GM23338 (cell line): Measurements from ENCODE around the gene DMRT2. TPM values are rescaled to one million over a fixed set of nuclear protein-coding genes. Genes with fewer than 3 reads are reported as not detected.
A peak's percentile ranks its signal among the peaks of the same experiment; 100 is the strongest.

ENCODE experiments used
- ATAC-seq: fragments of 200-7000 bp; cut with Tn5 transposase; 3 replicates; pipeline ENCODE4 v1.9.1; 2020
- DNase-seq: peaks from one replicate; pipeline ENCODE4 v3.0.0-alpha.2; 2015; ENCODE audit warnings: low spot score
- H2AFZ ChIP-seq: fragments of 200-600 bp; sonication (generic); 2 replicates; pipeline ENCODE4 v1.8.0; 2016; ENCODE audit warnings: antibody characterized with exemption, mild to moderate bottlenecking, moderate library complexity
- H3F3A ChIP-seq: fragments of 200-600 bp; sonication (generic); replicated peaks from 2 replicates; pipeline ENCODE4 v1.8.0; 2017; ENCODE audit warnings: antibody characterized with exemption, mixed run types, low read depth
- H3K27ac ChIP-seq: fragments of 200-600 bp; sonication (generic); 2 replicates; pipeline ENCODE4 v1.6.1; 2016; ENCODE audit warnings: low read depth
- H3K27me3 ChIP-seq: fragments of 200-600 bp; sonication (generic); 2 replicates; pipeline ENCODE4 v1.8.0; 2016; ENCODE audit warnings: mild to moderate bottlenecking, mixed run types, moderate library complexity; ENCODE audit not compliant: insufficient read depth
- H3K36me3 ChIP-seq: fragments of 200-600 bp; sonication (generic); 2 replicates; pipeline ENCODE4 v1.8.0; 2016; ENCODE audit warnings: mild to moderate bottlenecking; ENCODE audit not compliant: insufficient read depth
- H3K4me1 ChIP-seq: fragments of 200-600 bp; sonication (generic); 2 replicates; pipeline ENCODE4 v1.8.0; 2016; ENCODE audit warnings: mild to moderate bottlenecking, moderate library complexity; ENCODE audit not compliant: insufficient read depth
- H3K4me2 ChIP-seq: fragments of 200-600 bp; sonication (generic); 2 replicates; pipeline ENCODE4 v1.7.1; 2017; ENCODE audit warnings: mixed run types
- H3K4me3 ChIP-seq: fragments of 200-600 bp; sonication (generic); 2 replicates; pipeline ENCODE4 v1.6.1; 2016; ENCODE audit warnings: mixed run types
- H3K79me2 ChIP-seq: fragments of 200-600 bp; sonication (generic); replicated peaks from 2 replicates; pipeline ENCODE4 v1.8.0; 2017; ENCODE audit warnings: mild to moderate bottlenecking; ENCODE audit not compliant: insufficient read depth
- H3K9me2 ChIP-seq: fragments of 200-600 bp; sonication (generic); 2 replicates; pipeline ENCODE4 v1.8.0; 2017; ENCODE audit not compliant: insufficient read depth
- H4K20me1 ChIP-seq: fragments of 200-600 bp; sonication (generic); replicated peaks from 2 replicates; pipeline ENCODE4 v1.8.0; 2017; ENCODE audit warnings: mild to moderate bottlenecking; ENCODE audit not compliant: insufficient read depth
- H3K27ac Mint-ChIP-seq: 2 replicates; pipeline ENCODE4 v1.8.0; 2020; ENCODE audit warnings: inconsistent platforms, mild to moderate bottlenecking, moderate library complexity, mixed read lengths
- H3K27me3 Mint-ChIP-seq: 3 replicates; pipeline ENCODE4 v1.8.0; 2022; ENCODE audit warnings: low read depth, mild to moderate bottlenecking, moderate library complexity, mixed read lengths, inconsistent platforms; ENCODE audit not compliant: insufficient read depth, poor library complexity
- H3K36me3 Mint-ChIP-seq: 3 replicates; pipeline ENCODE4 v1.8.0; 2021; ENCODE audit warnings: low read depth, mild to moderate bottlenecking, inconsistent platforms, moderate library complexity, mixed read lengths
- H3K4me1 Mint-ChIP-seq: 3 replicates; pipeline ENCODE4 v1.8.0; 2020; ENCODE audit warnings: mild to moderate bottlenecking, inconsistent platforms, mixed read lengths
- H3K4me3 Mint-ChIP-seq: 3 replicates; pipeline ENCODE4 v1.8.0; 2021; ENCODE audit warnings: moderate library complexity, mild to moderate bottlenecking, inconsistent platforms, mixed read lengths
- H3K9me3 Mint-ChIP-seq: 3 replicates; pipeline ENCODE4 v1.8.0; 2020; ENCODE audit warnings: moderate library complexity, mild to moderate bottlenecking, inconsistent platforms, mixed read lengths
- CREB1 ChIP-seq: fragments of 250-450 bp; sonication (Bioruptor Pico); IDR thresholded peaks from 2 replicates; pipeline ENCODE4 v1.5.0; 2020; ENCODE audit warnings: low read depth, mild to moderate bottlenecking, moderate library complexity
- CTCF ChIP-seq, 2 experiments: fragments of 200-600 bp in 1 of 2; sonication (generic) in 1 of 2; conservative IDR thresholded peaks; 2 replicates each; pipeline versions ENCODE4 v1.5.1 to v1.6.1; 2016 to 2017; ENCODE audit warnings: antibody characterized with exemption in 2 of 2, low read depth in 2 of 2, mild to moderate bottlenecking in 2 of 2, moderate library complexity in 1 of 2
- ETS1 ChIP-seq: IDR thresholded peaks from 2 replicates; pipeline ENCODE4 v1.6.1; 2016; ENCODE audit warnings: antibody characterized with exemption
- EZH2 ChIP-seq: fragments of 200-600 bp; sonication (generic); IDR thresholded peaks from one replicate; pipeline ENCODE4 v1.8.0; 2017; ENCODE audit warnings: antibody characterized with exemption, mild to moderate bottlenecking, low read depth; ENCODE audit not compliant: unreplicated experiment
- EZH2phosphoT487 ChIP-seq: fragments of 200-600 bp; sonication (generic); IDR thresholded peaks from one replicate; pipeline ENCODE4 v1.8.1; 2018; ENCODE audit warnings: antibody characterized with exemption; ENCODE audit not compliant: unreplicated experiment
- JUNB ChIP-seq: IDR thresholded peaks from one replicate; pipeline ENCODE4 v1.6.1; 2016; ENCODE audit warnings: antibody characterized with exemption; ENCODE audit not compliant: unreplicated experiment
- NANOG ChIP-seq: IDR thresholded peaks from 2 replicates; pipeline ENCODE4 v1.6.1; 2016; ENCODE audit warnings: antibody characterized with exemption, borderline replicate concordance
- POLR2AphosphoS5 ChIP-seq: IDR thresholded peaks from 2 replicates; pipeline ENCODE4 v1.6.1; 2016; ENCODE audit warnings: antibody characterized with exemption, low read depth
- STAT1 ChIP-seq: IDR thresholded peaks from one replicate; pipeline ENCODE4 v1.6.1; 2016; ENCODE audit warnings: antibody characterized with exemption; ENCODE audit not compliant: unreplicated experiment
- ZNF114 ChIP-seq: fragments of 250-450 bp; sonication (Bioruptor Pico); IDR thresholded peaks from 2 replicates; pipeline ENCODE4 v1.5.0; 2020; ENCODE audit warnings: mild to moderate bottlenecking, moderate library complexity
- ZNF331 ChIP-seq: fragments of 250-450 bp; sonication (Bioruptor Pico); IDR thresholded peaks from 2 replicates; pipeline ENCODE4 v1.5.0; 2020; ENCODE audit warnings: low read depth, mild to moderate bottlenecking, moderate library complexity
- ZNF462 ChIP-seq: fragments of 250-450 bp; sonication (Bioruptor Pico); IDR thresholded peaks from 2 replicates; pipeline ENCODE4 v1.5.0; 2020; ENCODE audit warnings: mild to moderate bottlenecking, moderate library complexity
- polyA plus RNA-seq: library from polyadenylated mRNA; unstranded; fragments of >200 nt; fragmentation: Nextera tagmentation; extraction: Ambion mirVana; gene quantifications from 2 replicates; pipeline ENCODE4 v1.2.1, GENCODE V29; 2016
- total RNA-seq: library from RNA; depleted of rRNA; stranded (reverse); fragments of >200 nt; shearing (Covaris generic); gene quantifications from 2 replicates; pipeline ENCODE4 v1.2.3, GENCODE V29; 2014
- TF ChIP-seq, protein P1 (sequence below): IDR thresholded peaks from one replicate; pipeline ENCODE4 v1.6.1; 2018; ENCODE audit warnings: antibody characterized with exemption; ENCODE audit not compliant: unreplicated experiment

The DMRT2 gene
- total and polyA plus RNA-seq, 2 experiments from 2014 or later: not detected

DNA sequence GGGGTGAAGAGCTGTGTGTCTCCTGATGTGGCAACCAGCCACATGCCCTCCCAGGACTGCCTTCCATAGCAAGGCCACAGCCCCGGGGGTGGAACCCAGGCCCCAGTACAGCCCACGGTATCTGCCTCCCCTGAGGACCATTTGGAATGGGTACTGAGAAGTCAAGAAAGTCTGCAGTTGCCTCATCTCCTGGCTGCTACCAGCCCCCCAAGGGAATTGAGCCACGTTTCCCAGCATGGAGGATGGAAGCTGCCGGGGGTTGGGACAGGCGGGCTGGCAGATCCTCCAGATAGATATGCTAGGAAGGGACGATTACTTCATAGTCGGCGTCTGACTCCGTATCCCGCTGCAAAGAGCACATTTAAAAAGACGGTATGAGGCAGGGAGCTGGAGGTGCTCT lies 5.5 kb upstream of the DMRT2 start:
- H3K27me3 Mint-ChIP-seq: peaks cover 98% of the 10 kb centered on the region
- H3K27ac Mint-ChIP-seq: no peak overlapping the region
- H3K4me1 Mint-ChIP-seq: peaks cover 39% of the 10 kb centered on the region
- no peaks in the 10 kb centered on the region for H3K9me2 ChIP-seq
- peaks cover 100% of the 10 kb centered on the region for H3K27me3 ChIP-seq
- no peaks in the 10 kb centered on the region for H3K79me2 ChIP-seq
- no peaks in the 10 kb centered on the region for H3K36me3 ChIP-seq
- DNase-seq (peak; percentile 25), ATAC-seq (no peak)
- peaks cover 16% of the 10 kb centered on the region for H3K9me3 Mint-ChIP-seq
- peaks cover 25% of the 10 kb centered on the region for H3F3A ChIP-seq
- H4K20me1 ChIP-seq: peaks cover 50% of the 10 kb centered on the region
- H2AFZ ChIP-seq: no peak overlapping the region
- no peaks in the 10 kb centered on the region; the same call in 2 of the 3 replicates for H3K36me3 Mint-ChIP-seq
- peak overlapping the region; percentile 26; the same call in 1 of the 2 replicates for H3K4me3 ChIP-seq
- H3K4me2 ChIP-seq: peak overlapping the region; percentile 67
- no peak overlapping the region for H3K27ac ChIP-seq
- peaks cover 47% of the 10 kb centered on the region for H3K4me1 ChIP-seq
- no peak for TF ChIP-seq CREB1 (CRISPR knock-in tag)
- no peak for TF ChIP-seq ETS1
- peak; percentile 76 for TF ChIP-seq EZH2phosphoT487
- TF ChIP-seq EZH2: peak; percentile 93
- no peak for TF ChIP-seq ZNF114 (CRISPR knock-in tag)
- TF ChIP-seq JUNB: no peak
- no peak for TF ChIP-seq ZNF331
- no peak for TF ChIP-seq STAT1
- no peak for TF ChIP-seq POLR2AphosphoS5
- TF ChIP-seq ZNF462 (CRISPR knock-in tag): no peak
- TF ChIP-seq, protein P1, sequence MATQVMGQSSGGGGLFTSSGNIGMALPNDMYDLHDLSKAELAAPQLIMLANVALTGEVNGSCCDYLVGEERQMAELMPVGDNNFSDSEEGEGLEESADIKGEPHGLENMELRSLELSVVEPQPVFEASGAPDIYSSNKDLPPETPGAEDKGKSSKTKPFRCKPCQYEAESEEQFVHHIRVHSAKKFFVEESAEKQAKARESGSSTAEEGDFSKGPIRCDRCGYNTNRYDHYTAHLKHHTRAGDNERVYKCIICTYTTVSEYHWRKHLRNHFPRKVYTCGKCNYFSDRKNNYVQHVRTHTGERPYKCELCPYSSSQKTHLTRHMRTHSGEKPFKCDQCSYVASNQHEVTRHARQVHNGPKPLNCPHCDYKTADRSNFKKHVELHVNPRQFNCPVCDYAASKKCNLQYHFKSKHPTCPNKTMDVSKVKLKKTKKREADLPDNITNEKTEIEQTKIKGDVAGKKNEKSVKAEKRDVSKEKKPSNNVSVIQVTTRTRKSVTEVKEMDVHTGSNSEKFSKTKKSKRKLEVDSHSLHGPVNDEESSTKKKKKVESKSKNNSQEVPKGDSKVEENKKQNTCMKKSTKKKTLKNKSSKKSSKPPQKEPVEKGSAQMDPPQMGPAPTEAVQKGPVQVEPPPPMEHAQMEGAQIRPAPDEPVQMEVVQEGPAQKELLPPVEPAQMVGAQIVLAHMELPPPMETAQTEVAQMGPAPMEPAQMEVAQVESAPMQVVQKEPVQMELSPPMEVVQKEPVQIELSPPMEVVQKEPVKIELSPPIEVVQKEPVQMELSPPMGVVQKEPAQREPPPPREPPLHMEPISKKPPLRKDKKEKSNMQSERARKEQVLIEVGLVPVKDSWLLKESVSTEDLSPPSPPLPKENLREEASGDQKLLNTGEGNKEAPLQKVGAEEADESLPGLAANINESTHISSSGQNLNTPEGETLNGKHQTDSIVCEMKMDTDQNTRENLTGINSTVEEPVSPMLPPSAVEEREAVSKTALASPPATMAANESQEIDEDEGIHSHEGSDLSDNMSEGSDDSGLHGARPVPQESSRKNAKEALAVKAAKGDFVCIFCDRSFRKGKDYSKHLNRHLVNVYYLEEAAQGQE: no peak
- no peak for TF ChIP-seq CTCF (conservative IDR thresholded peaks at IDR 0.05; ENCODE audit: low read depth in 2 of 2)
- no peak for TF ChIP-seq NANOG
- H3K4me3 Mint-ChIP-seq: peak overlapping the region; percentile 47
